VCaP (cell line): Measurements from ENCODE around the gene HVCN1.
A peak's percentile ranks its signal among the peaks of the same experiment; 100 is the strongest.

Experiments used
- H3K27ac ChIP-seq: fragments of 450-650 bp; 2 replicates; pipeline ENCODE4 v1.5.1; 2017
- TF ChIP-seq, protein P1 (sequence below): fragments of 450-650 bp; conservative IDR thresholded peaks from 2 replicates; pipeline ENCODE4 v1.5.1; 2017; ENCODE audit warnings: mild to moderate bottlenecking, moderate library complexity

Gene HVCN1

DNA sequence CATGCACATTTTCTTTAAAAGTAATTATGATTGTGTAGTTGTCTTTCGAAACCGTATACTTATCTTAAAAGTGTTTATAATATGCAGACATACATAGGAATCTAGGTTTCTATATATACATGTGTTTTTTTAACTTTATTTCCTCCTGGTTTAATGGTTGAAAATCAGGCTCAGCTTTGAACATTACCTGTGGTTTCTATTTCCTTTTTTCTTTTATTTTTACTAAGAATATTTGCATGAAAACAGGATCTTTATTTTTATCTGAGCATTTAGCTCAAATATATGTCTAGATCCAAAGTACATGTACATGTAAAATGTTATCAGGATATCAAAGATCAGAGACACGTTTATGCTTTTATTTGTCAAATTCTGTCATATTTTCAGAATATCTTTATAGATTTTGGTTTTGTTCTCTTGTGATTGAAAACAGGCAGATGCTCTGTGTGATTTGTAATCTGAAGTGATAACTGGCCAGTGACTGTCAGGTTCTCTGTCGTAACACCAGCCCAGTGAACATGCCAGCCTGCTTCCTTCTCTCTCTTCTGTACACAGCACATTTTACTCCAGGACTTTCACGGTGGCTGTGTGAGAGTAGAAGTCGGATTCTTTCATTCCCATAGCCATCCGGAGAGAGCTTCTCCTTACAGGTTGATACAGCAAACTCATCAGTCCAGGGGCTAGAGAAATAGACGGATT is 61.3 kb downstream of the HVCN1 start:
- no peak overlapping the region for H3K27ac ChIP-seq

DNA sequence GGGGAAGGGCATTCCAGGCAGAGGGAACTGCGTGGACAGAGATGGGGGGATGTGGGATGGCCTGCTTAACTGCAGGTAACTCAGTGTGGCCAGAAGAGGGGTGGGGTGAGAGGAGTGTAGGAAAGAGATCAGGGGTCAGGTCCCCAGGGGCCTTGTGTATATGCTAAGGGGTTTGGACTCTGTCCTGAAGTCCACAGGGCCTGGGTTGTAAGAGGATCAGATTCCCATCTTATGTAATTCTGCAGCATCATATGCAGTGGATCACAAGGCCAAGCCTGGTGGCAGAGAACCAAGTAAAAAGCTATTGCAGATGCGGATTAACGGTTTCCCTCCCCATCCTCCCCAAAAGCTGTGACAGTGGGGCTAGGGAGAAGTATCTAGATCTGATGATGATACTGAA is 66.3 kb downstream of the HVCN1 start:
- TF ChIP-seq, protein P1, sequence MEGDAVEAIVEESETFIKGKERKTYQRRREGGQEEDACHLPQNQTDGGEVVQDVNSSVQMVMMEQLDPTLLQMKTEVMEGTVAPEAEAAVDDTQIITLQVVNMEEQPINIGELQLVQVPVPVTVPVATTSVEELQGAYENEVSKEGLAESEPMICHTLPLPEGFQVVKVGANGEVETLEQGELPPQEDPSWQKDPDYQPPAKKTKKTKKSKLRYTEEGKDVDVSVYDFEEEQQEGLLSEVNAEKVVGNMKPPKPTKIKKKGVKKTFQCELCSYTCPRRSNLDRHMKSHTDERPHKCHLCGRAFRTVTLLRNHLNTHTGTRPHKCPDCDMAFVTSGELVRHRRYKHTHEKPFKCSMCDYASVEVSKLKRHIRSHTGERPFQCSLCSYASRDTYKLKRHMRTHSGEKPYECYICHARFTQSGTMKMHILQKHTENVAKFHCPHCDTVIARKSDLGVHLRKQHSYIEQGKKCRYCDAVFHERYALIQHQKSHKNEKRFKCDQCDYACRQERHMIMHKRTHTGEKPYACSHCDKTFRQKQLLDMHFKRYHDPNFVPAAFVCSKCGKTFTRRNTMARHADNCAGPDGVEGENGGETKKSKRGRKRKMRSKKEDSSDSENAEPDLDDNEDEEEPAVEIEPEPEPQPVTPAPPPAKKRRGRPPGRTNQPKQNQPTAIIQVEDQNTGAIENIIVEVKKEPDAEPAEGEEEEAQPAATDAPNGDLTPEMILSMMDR, result no peak
- no peak overlapping the region for H3K27ac ChIP-seq

More for the DNA sequence above, 61.3 kb downstream of the HVCN1 start:
- TF ChIP-seq, protein P1, result no peak

DNA sequence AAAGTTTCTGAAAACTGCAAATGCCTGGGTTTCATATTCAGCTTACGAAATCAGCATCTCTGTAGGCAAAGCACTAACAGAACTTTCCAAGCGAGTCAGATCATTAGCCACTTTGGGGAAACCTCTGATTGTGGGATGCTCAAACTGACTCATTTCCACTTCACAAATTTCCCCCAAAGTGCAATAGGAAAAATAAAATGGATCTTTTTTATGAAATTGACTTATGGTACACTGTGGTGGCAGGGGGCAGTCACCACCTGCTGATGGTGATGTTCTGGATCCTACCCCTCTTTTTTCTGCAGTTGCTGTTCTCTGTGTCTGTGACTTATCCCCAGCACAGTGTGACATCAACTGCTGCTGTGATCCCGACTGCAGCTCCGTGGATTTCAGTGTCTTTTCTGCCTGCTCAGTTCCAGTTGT is 69.4 kb downstream of the HVCN1 start:
- TF ChIP-seq, protein P1, result no peak
- H3K27ac ChIP-seq, result no peak overlapping the region

DNA sequence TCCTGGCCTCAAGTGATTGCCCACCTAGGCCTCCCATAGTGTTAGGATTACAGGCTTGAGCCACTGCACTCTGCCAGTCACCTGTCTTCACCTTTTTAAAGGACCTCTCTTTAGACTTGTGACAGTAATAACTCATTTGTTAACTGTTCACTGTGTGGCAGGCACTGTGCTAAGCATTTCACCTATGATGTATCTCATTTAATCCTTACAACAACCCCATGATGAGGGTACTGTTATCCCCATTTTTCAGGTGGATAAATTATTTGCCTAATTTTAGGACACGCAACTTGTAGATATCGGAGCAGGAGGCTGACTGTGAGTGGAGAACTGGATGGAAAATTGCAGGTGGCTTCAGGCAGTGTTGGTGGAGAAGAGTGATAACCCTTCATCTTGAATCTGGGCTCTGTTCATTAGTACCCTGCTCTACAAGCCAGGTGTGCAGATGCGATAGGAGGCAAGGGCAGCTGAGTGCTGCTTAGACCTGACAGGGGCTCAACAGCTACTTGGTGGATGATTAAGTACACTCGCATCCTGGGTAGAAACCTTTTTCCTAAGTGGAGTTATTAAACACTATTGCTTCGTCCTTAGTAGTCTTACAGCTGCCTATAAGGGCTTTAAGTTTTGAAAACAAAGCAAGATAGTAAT is 72.3 kb downstream of the HVCN1 start:
- H3K27ac ChIP-seq, result no peak overlapping the region

DNA sequence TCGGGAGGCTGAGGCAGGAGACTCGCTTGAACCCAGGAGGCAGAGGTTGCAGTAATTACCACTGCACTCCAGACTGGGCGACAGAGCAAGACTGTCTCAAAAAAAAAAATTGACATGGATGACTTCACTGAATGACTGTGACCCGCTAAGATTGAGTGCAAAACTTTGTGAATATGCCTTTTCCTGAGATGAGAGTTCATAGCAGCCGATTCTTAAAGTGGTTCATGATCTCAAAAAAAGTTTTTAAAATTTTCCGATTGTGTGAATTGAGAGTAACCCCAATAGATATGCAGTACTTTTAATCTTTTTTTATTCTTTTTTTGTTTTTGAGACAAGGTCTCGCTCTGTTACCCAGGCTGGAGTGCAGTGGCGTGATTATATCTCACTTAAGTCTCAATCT is 73.7 kb downstream of the HVCN1 start:
- H3K27ac ChIP-seq, result no peak overlapping the region
- TF ChIP-seq, protein P1, result no peak

More for the DNA sequence above, 72.3 kb downstream of the HVCN1 start:
- TF ChIP-seq, protein P1, result no peak

DNA sequence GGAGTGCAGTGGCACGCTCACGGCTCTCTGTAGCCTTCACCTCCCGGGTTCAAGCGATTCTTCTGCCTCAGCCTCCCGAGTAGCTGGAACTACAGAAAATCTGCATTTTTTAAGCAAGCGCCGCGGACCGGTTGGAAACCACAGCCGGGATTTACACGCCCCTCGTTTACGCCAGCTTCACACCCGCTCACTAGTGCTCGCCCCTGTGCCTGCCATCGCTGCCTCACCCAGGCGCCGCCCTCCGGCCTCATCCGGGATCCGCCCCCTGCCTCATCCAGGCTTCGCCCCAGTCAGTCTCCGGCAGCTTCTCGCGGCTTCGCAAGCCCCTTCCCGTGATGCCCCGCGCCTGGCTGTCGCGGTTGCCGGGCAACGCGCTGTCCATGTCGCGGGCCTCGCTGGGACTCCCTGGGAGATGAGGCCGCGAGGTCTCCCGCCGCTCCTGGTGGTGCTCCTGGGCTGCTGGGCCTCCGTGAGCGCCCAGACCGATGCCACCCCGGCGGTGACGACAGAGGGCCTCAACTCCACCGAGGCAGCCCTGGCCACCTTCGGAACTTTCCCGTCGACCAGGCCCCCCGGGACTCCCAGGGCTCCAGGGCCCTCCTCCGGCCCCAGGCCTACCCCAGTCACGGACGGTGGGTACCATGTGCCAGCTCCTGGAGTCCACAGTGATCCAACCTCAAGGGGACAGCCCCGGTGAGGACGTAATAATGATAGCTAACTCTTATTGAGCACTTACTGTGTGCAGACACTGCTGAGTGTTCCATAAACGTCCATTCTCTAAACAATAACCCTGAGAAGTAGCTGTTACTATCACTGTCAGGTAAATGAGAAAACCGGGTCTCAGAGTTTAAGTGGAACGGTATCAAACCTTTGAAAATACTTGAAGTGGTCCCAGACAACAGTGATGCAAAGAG is 74.9 kb downstream of the HVCN1 start, which contains the start of gene TCTN1:
TSS of gene TCTN1 (plus strand) at position 359 of the 914 bp plus-strand sequence. CDS start at position 413, 54 bp downstream.
- TF ChIP-seq, protein P1, result no peak
- H3K27ac ChIP-seq, result peak within 1 kb of the TSS; percentile 67
